NCI-H1417 treated with DMSO at 0.1 percent for 48 hours (cell line): Measurements from ENCODE around the gene ANKRD12.
"Not testable (repeated sequence)": the region's sequence is repeated elsewhere in the genome, so short reads cannot be mapped to it uniquely, and the experiment has no call there.

ENCODE experiments used
- DNase-seq: peaks from one replicate; lab custom pipeline; 2025; lab: John Stamatoyannopoulos, UW

ANKRD12 gene

GRCh38 chr18:9146224-9146623 lies 9.6 kb downstream of the ANKRD12 start:
- no peak for DNase-seq

DNA sequence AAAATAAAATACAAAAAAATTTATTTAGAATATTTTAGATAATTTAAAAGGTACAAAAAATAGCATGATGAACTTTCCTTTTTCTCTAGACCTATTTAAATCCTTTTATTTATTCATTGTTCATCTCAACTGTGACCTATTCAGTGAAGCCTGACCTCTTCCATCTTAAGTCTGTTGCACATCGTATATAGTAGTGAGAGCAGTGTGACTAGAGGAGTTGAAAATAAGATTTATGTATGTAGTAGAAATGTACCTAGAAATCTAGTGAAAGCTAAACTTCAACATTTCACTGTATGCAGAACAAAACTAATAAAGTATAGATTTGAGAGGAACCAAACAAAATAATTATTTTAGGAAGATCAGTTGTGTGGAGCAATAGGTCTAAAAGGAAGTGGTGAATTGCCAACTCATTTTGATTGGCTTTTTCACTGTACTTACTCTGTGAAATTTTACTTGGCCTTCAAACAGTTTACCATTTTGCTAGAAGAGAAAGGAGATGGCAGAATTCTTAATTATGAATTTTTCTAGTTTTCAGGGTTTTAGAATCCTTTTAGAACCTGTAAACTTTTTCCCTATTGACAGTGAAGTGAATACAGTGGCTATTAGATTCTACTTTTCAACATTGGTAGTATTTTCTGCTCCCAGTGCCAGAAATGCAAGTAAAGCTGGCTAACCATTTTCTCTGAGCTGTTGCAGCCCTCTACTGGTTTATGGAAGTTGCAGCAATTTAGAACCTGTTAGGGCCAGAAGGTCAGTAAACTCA lies 11.0 kb downstream of the ANKRD12 start:
- DNase-seq, result no peak

DNA sequence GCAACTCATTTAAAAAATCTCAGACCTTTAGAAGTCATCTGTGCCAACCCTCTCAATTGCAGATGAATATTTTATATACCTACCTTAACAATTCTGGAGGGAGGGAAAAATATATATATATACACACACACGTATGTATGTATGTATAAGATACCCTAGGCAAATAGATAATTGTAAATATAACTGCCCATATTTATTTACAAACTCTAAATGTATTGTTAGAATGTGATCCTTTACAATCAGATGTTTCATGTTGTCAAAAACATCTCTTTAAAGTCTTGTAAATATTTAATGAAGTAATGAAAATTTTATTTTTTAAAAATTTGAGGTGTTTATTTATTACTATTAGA lies 11.6 kb downstream of the ANKRD12 start:
- no peak for DNase-seq

GRCh38 chr18:9150121-9150520 lies 13.5 kb downstream of the ANKRD12 start:
- no peak for DNase-seq

GRCh38 chr18:9153256-9153655 lies 16.7 kb downstream of the ANKRD12 start:
- no peak for DNase-seq

DNA sequence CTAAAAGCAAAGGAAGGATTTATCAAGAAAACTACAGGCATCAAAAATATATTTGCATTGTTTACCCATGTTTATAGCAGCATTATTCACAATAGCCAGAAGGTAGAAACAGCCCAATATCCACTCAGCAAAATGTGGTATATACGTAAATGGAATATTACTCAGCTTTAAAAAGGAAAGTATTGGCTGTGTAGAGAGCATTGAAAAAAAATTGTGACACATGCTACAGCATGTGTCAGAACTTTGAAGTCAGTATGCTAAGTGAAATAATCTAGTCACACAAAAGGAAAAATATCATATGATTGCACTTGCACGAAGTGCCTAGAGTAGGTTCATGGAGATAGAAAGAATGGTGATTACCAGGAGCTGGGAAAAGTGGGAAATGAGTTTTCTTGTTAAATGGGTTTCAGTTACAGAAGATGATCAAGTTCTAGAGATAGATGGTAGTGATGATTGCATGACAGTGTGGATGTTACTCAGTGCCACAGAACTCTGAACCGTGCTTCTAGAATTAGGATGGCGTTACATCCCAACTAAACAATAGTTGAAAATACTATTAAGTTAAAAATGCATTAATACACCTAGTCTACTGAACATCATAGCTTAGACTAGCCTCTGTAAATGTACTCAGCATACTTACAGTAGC lies 20.1 kb downstream of the ANKRD12 start:
- no peak for DNase-seq

- DNase-seq, result no peak
Observed at GRCh38 chr18:9157806-9158205, 21.2 kb downstream of the ANKRD12 start.

DNA sequence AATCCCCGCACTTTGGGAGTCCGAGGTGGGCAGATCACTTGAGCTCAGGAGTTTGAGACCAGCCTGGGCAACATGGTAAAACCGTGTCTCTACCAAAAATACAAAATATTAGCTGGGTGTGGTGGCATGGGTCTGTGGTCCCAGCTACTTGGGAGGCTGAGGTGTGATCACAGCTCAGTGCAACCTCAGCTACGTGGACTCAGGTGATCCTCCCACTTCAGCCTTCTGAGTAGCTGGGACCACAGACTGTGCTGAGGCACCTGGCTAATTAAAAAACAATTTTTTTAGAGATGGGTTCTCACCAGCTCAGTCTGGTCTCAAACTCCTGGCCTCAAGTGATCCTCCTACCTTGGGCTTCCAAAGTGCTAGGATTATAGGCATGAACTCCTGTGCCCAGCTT lies 23.4 kb downstream of the ANKRD12 start:
- no peak for DNase-seq

DNA sequence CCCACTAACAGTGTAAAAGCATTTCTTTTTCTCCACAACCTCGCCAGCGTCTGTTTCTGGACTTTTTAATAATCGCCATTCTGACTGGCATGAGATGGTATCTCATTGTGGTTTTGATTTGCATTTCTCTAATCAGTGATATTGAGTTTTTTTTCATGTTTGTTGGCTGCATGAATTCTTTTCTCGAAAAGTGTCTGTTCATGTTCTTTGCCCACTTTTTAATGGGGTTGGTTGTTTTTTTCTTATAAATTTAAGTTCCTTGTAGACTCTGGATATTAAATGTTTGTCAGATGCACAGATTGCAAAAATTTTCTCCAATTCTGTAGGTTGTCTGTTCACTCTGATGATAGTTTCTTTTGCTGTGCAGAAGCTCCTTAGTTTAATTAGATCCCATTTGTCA lies 26.1 kb downstream of the ANKRD12 start:
- not testable (repeated sequence) for DNase-seq

GRCh38 chr18:9164149-9164548 lies 27.6 kb downstream of the ANKRD12 start:
- not testable (repeated sequence) for DNase-seq

- not testable (repeated sequence) for DNase-seq
Observed at GRCh38 chr18:9165883-9166282, 29.3 kb downstream of the ANKRD12 start.

GRCh38 chr18:9169515-9169914 lies 32.9 kb downstream of the ANKRD12 start:
- not testable (repeated sequence) for DNase-seq

DNA sequence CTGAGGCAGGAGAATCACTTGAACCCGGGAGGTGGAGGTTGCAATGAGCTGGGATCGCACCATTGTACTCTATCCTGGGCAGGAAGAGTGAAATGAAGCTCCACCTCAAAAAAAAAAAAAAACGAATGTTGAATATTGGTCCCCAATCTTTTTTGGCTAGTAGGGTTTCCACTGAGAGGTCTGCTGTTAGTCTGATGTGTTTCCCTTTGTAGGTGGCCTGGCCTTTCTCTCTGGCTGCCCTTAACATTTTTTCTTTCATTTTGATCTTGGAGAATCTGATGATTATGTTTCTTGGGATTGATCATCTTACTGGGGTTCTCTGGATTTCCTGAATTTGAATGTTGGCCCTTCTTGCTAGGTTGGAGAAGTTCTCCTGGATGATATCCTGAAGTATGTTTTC lies 35.3 kb downstream of the ANKRD12 start:
- DNase-seq, result not testable (repeated sequence)

- DNase-seq, result no peak
Observed at GRCh38 chr18:9172506-9173127, 36.0 kb downstream of the ANKRD12 start.

GRCh38 chr18:9173770-9174233 lies 37.2 kb downstream of the ANKRD12 start:
- no peak for DNase-seq

GRCh38 chr18:9174302-9174701 lies 37.7 kb downstream of the ANKRD12 start:
- no peak for DNase-seq

- DNase-seq, result no peak
Observed at GRCh38 chr18:9175115-9175514, 38.5 kb downstream of the ANKRD12 start.

DNA sequence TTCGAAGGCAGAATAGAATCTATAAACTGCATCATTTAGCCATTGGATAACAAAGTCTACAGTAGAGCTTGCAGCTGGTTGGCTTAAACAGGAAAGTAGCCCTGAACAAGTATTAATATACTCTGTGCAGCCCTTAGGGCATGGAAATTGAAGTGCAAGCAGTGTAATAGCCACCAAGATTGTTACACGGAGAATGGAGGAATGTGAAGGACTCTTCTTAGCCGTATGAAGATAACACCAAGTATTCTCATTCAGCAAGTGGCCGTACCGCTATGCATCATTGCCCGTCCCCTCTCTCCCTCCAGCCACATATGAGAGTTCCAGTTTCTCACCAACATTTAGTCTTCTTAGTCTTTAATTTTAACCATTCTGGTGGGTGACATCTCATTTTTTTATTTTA lies 40.5 kb downstream of the ANKRD12 start:
- DNase-seq, result no peak

DNA sequence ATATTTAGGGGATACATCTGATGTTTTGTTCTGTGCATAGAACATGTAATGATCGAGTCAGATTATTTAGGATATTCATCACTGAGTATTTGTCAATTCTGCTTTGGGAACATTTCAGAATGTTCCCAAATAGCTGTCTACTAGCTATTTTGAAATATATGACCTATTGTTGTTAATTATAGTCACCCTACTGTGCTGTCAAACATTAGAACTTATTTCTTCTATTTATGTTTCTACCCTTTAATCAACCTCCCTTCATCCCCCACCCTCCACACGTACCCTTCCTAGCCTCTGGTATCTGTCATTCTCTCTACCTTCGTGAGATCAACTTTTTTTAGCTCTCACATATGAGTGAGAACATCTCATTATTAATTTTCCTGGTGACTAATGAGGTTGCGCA lies 40.9 kb downstream of the ANKRD12 start:
- no peak for DNase-seq

GRCh38 chr18:9178557-9178956 lies 42.0 kb downstream of the ANKRD12 start:
- DNase-seq, result no peak

DNA sequence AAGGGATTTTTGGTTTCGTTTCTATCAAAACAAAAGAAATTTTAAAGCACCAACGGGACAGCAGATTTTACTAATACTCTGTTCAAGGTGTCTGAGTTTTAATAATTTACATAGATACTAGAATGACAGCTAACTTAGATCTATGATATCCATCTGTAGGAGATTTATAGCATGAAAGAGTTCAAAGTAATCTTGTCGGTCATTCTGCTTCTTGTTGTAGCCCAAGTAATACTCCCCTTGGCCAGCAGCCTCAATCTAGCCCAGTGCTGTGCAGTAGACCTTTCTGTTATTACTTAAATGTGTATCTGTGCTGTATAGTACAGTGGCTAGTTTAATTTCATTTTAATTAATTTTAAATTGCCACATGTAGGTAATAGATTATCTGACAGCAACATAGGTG lies 44.7 kb downstream of the ANKRD12 start:
- no peak for DNase-seq

- DNase-seq, result no peak
Observed at GRCh38 chr18:9182852-9183399, 46.3 kb downstream of the ANKRD12 start.
